ENCODE results near the gene SPAG16. TPM values are rescaled to one million over a fixed set of nuclear protein-coding genes. Genes with fewer than 3 reads are reported as not detected.

The SPAG16 gene
- total RNA-seq, 2 experiments from 2014 or later, result 8.4 to 8.5 TPM

- no peak overlapping the region for H3K4me3 Mint-ChIP-seq
- H3K27ac Mint-ChIP-seq, result no peak overlapping the region
- H3K4me1 Mint-ChIP-seq, result no peaks in the 10 kb centered on the region
- CTCF ChIA-PET, result no interaction called here
- H3K36me3 Mint-ChIP-seq (ENCODE audit: low read depth), result no peaks in the 10 kb centered on the region
- H3K27me3 Mint-ChIP-seq, result no peaks in the 10 kb centered on the region
- POLR2A ChIA-PET, result no interaction called here
- H3K9me3 Mint-ChIP-seq, result no peaks in the 10 kb centered on the region
- DNase-seq, result no peak
Observed at GRCh38 chr2:214232271-214232670, 948.0 kb downstream of the SPAG16 start.

DNA sequence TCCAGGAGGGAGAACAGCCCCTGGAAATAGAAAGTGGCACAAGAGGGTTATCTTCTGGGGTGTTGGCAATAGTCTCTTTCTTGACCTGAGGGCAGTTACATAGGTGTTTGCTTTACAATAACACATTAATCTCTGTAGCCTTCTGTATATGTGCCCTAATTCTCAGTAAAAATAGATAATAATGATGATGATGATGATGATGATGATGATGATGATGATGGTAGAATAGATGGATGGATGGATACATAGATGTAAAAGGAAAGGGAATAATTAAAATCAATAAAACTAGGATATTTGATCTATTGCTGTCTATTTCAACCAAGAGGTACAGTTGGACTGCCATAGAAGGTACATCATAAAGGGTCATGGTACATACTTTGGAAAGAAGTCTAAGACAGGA is 948.9 kb downstream of the SPAG16 start:
- no peak for DNase-seq
- H3K27ac Mint-ChIP-seq, result no peak overlapping the region
- no peaks in the 10 kb centered on the region for H3K36me3 Mint-ChIP-seq (ENCODE audit: low read depth)
- H3K9me3 Mint-ChIP-seq, result no peaks in the 10 kb centered on the region
- ChIA-PET POLR2A (no interaction called here), CTCF (no interaction called here)
- H3K27me3 Mint-ChIP-seq, result no peaks in the 10 kb centered on the region
- no peak overlapping the region for H3K4me3 Mint-ChIP-seq
- H3K4me1 Mint-ChIP-seq, result no peaks in the 10 kb centered on the region

GRCh38 chr2:214242797-214243196 is 958.5 kb downstream of the SPAG16 start:
- CTCF ChIA-PET, result no interaction called here
- DNase-seq, result no peak
- Mint-ChIP-seq H3K27ac (no peak overlapping the region), H3K36me3 (ENCODE audit: low read depth) (no peaks in the 10 kb centered on the region), H3K4me1 (no peaks in the 10 kb centered on the region), H3K4me3 (no peak overlapping the region), H3K9me3 (peaks cover 2% of the 10 kb centered on the region), H3K27me3 (no peaks in the 10 kb centered on the region)
- POLR2A ChIA-PET, result no interaction called here

DNA sequence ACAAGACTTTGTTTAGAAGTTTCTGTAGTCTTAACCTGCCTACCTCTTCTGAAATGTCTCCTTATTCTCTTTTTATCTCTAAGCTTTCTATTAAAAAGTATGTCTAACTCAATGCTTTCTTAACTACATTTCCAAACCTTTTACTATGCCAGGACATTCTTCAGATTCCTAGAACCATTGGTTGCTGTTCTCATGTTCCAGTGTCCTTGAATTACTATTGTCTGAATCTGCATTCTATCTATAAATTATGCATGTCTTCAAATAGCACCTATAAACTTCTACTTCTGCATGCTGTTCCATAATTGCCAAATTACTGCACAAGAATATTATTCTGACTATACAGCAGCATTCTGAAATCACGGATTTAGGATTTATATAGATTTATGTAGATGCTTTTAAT is 960.6 kb downstream of the SPAG16 start:
- POLR2A ChIA-PET, result no interaction called here
- Mint-ChIP-seq H3K4me3 (no peak overlapping the region), H3K36me3 (ENCODE audit: low read depth) (no peaks in the 10 kb centered on the region), H3K27ac (no peak overlapping the region), H3K4me1 (no peaks in the 10 kb centered on the region), H3K27me3 (no peaks in the 10 kb centered on the region), H3K9me3 (peaks cover 2% of the 10 kb centered on the region)
- CTCF ChIA-PET, result no interaction called here
- DNase-seq, result no peak

DNA sequence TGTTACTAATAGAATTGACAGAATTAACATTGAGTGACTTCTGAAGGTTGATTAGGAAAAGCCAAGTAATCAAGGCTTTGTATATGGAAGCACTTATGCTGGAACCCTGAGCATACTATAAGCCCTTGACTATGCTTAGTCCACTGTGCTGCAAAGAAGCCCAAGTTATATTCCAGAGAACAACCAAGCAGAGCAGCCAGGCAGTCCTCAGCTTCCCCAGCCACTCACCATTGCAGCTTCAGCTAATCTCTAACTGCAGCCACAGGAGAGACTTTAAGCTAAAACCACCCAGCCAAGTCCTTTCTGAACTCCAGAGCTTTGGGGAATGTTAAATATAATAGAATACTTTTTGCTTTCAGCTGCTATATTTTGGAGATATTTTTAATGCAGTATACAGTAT is 962.2 kb downstream of the SPAG16 start:
- no peaks in the 10 kb centered on the region for H3K27me3 Mint-ChIP-seq
- ChIA-PET CTCF (no interaction called here), POLR2A (no interaction called here)
- H3K9me3 Mint-ChIP-seq, result peaks cover 2% of the 10 kb centered on the region
- no peaks in the 10 kb centered on the region for H3K4me1 Mint-ChIP-seq
- H3K4me3 Mint-ChIP-seq, result no peak overlapping the region
- no peak overlapping the region for H3K27ac Mint-ChIP-seq
- no peak for DNase-seq
- no peaks in the 10 kb centered on the region for H3K36me3 Mint-ChIP-seq (ENCODE audit: low read depth)

DNA sequence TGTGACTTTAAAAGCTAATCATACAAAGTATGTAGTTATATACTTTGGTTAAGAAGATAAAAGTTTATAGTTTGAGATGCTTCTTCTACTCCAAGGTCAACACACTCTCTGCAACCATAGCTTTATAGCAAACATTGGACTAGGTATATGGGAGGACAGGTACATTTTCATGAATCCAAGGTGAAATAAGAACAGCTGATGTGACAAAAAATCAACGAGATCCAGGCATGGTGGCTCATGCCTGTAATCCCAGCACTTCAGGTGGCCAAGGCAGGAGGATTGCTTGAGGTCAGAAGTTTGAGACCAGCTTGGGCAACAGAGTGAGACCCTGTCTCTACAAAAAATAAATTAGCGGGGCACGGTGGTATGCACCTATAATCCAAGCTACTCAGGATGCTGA is 963.3 kb downstream of the SPAG16 start:
- H3K27me3 Mint-ChIP-seq, result no peaks in the 10 kb centered on the region
- no peak for DNase-seq
- H3K4me1 Mint-ChIP-seq, result no peaks in the 10 kb centered on the region
- H3K36me3 Mint-ChIP-seq (ENCODE audit: low read depth), result no peaks in the 10 kb centered on the region
- ChIA-PET CTCF (no interaction called here), POLR2A (no interaction called here)
- no peak overlapping the region for H3K27ac Mint-ChIP-seq
- no peak overlapping the region for H3K4me3 Mint-ChIP-seq
- H3K9me3 Mint-ChIP-seq, result peaks cover 2% of the 10 kb centered on the region

DNA sequence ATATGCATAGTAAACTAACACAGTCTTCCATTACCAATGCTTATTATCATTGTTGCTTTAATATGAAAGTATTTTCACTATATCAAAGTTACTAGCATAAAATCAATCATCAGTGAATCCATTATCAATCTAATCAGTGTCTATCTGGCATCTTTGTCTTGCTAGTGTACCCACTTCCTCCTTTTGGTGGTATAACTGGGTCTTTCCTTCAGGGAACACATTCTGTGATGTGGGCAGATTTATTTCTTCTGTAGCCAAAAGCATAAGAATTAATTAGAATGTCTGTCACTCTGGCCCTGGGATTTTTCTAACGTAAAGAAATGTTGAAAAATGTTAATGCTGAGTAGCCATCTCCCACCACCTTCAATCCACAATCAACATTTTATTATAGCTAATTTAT is 970.8 kb downstream of the SPAG16 start:
- Mint-ChIP-seq H3K27ac (no peak overlapping the region), H3K4me1 (no peaks in the 10 kb centered on the region), H3K4me3 (no peak overlapping the region), H3K9me3 (peaks cover 3% of the 10 kb centered on the region), H3K36me3 (ENCODE audit: low read depth) (no peaks in the 10 kb centered on the region), H3K27me3 (no peaks in the 10 kb centered on the region)
- ChIA-PET CTCF (no interaction called here), POLR2A (no interaction called here)
- DNase-seq, result no peak

- DNase-seq, result no peak
- Mint-ChIP-seq H3K4me1 (no peaks in the 10 kb centered on the region), H3K27me3 (no peaks in the 10 kb centered on the region), H3K9me3 (peaks cover 5% of the 10 kb centered on the region), H3K36me3 (ENCODE audit: low read depth) (no peaks in the 10 kb centered on the region), H3K27ac (no peak overlapping the region), H3K4me3 (no peak overlapping the region)
- POLR2A ChIA-PET, result no interaction called here
- CTCF ChIA-PET, result no interaction called here
Observed at GRCh38 chr2:214261683-214262082, 977.4 kb downstream of the SPAG16 start.

DNA sequence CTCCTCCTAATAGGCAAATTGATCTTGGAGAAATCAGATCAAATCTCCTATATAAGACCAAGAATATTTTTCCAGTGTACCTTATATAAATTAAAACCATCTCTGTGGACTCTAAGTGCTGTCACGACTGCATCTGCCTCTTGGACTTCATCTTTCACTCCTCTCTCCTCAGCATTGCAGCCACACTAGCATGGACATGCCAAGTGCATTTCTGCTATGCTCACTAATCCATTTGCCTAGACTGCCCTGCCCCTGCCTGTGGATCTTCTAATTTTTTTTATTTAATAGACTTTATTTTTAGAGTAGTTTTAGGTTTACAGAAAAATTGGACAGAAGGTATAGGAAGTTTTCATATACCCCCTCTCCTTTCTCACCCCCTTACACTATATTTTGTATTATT is 979.9 kb downstream of the SPAG16 start:
- CTCF ChIA-PET, result no interaction called here
- Mint-ChIP-seq H3K27ac (no peak overlapping the region), H3K4me3 (no peak overlapping the region), H3K36me3 (ENCODE audit: low read depth) (no peaks in the 10 kb centered on the region), H3K4me1 (no peaks in the 10 kb centered on the region), H3K27me3 (no peaks in the 10 kb centered on the region), H3K9me3 (peaks cover 5% of the 10 kb centered on the region)
- POLR2A ChIA-PET, result no interaction called here
- no peak for DNase-seq

- no peak for DNase-seq
- no peak overlapping the region for H3K4me3 Mint-ChIP-seq
- H3K36me3 Mint-ChIP-seq (ENCODE audit: low read depth), result no peaks in the 10 kb centered on the region
- H3K9me3 Mint-ChIP-seq, result peaks cover 1% of the 10 kb centered on the region
- no peaks in the 10 kb centered on the region for H3K27me3 Mint-ChIP-seq
- H3K27ac Mint-ChIP-seq, result no peak overlapping the region
- ChIA-PET POLR2A (no interaction called here), CTCF (no interaction called here)
- H3K4me1 Mint-ChIP-seq, result no peaks in the 10 kb centered on the region
Observed at GRCh38 chr2:214265991-214266489, 981.8 kb downstream of the SPAG16 start.

GRCh38 chr2:214277880-214278279 is 993.6 kb downstream of the SPAG16 start:
- H3K36me3 Mint-ChIP-seq (ENCODE audit: low read depth), result no peaks in the 10 kb centered on the region

GRCh38 chr2:214286011-214286410 is 1001.7 kb downstream of the SPAG16 start:
- CTCF ChIA-PET, result no interaction called here
- no peak overlapping the region for H3K4me3 Mint-ChIP-seq
- H3K9me3 Mint-ChIP-seq, result no peaks in the 10 kb centered on the region
- no peaks in the 10 kb centered on the region for H3K36me3 Mint-ChIP-seq (ENCODE audit: low read depth)
- no peak overlapping the region for H3K27ac Mint-ChIP-seq
- no peak for DNase-seq
- H3K27me3 Mint-ChIP-seq, result no peaks in the 10 kb centered on the region
- no peaks in the 10 kb centered on the region for H3K4me1 Mint-ChIP-seq
- POLR2A ChIA-PET, result no interaction called here

More at GRCh38 chr2:214277880-214278279, 993.6 kb downstream of the SPAG16 start:
- DNase-seq, result no peak
- peaks cover 18% of the 10 kb centered on the region for H3K9me3 Mint-ChIP-seq
- no peak overlapping the region for H3K27ac Mint-ChIP-seq
- ChIA-PET CTCF (no interaction called here), POLR2A (no interaction called here)
- H3K4me3 Mint-ChIP-seq, result no peak overlapping the region
- no peaks in the 10 kb centered on the region for H3K4me1 Mint-ChIP-seq
- no peaks in the 10 kb centered on the region for H3K27me3 Mint-ChIP-seq

DNA sequence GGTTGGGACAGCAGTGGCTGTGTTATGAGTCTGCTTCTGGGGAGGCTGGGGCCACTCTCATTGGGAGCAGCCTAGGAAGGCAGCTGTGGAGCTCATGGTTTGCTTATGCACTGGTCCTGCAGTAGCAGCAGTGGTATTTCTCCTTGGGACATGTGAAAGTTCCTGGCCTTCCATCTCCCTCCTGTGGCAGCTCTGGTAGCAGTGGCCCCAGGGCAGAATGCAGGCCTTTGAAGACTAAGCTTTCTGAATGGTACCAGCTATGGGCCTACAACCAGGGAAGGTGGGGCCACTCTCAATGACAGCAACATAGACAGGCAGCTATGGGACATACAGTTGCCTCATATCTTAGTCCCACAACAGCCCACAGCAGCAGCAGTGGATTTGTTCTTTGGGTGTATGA is 1009.3 kb downstream of the SPAG16 start:
- ChIA-PET CTCF (no interaction called here), POLR2A (no interaction called here)
- H3K4me3 Mint-ChIP-seq, result no peak overlapping the region
- no peaks in the 10 kb centered on the region for H3K36me3 Mint-ChIP-seq (ENCODE audit: low read depth)
- H3K27me3 Mint-ChIP-seq, result no peaks in the 10 kb centered on the region
- peaks cover 14% of the 10 kb centered on the region for H3K9me3 Mint-ChIP-seq
- H3K4me1 Mint-ChIP-seq, result no peaks in the 10 kb centered on the region
- no peak for DNase-seq
- no peak overlapping the region for H3K27ac Mint-ChIP-seq

- Mint-ChIP-seq H3K4me3 (no peak overlapping the region), H3K27ac (no peak overlapping the region), H3K27me3 (no peaks in the 10 kb centered on the region), H3K9me3 (peaks cover 14% of the 10 kb centered on the region), H3K36me3 (ENCODE audit: low read depth) (no peaks in the 10 kb centered on the region), H3K4me1 (no peaks in the 10 kb centered on the region)
- POLR2A ChIA-PET, result no interaction called here
- CTCF ChIA-PET, result no interaction called here
- no peak for DNase-seq
Observed at GRCh38 chr2:214294426-214294825, 1010.2 kb downstream of the SPAG16 start.

DNA sequence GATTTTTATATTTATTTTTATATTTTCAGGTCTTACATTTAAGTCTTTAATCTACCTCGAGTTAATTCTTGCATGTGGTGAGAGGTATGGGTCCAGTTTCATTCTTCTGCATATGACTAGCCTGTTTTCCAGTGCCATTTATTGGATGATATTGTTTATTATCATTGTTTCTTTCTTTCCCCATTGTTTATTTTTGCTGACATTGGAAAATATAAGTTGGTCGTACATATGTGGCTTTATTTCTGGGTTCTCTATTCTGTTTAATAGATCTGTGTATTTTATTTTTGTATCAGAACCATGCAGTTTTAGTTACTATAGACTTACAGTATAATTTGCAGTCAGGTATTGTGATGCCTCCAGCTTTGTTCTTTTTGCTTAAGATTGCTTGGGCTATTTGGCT is 1013.2 kb downstream of the SPAG16 start:
- H3K36me3 Mint-ChIP-seq (ENCODE audit: low read depth), result no peaks in the 10 kb centered on the region
- ChIA-PET POLR2A (no interaction called here), CTCF (no interaction called here)
- H3K4me3 Mint-ChIP-seq, result no peak overlapping the region
- H3K27me3 Mint-ChIP-seq, result no peaks in the 10 kb centered on the region
- DNase-seq, result no peak
- no peaks in the 10 kb centered on the region for H3K4me1 Mint-ChIP-seq
- no peak overlapping the region for H3K27ac Mint-ChIP-seq
- H3K9me3 Mint-ChIP-seq, result peaks cover 8% of the 10 kb centered on the region

All from activated CD4-positive, alpha-beta memory T cell treated with anti-CD3 and anti-CD28 coated beads, Interleukin-2, amount 10 ng/mL, durations not matched to agents 7 days and 5 days (primary cell).